GM12865 (cell line): ENCODE measurements around the gene RAP2B.
A peak's percentile ranks its signal among the peaks of the same experiment; 100 is the strongest.

Experiments used
- DNase-seq: peaks from one replicate; pipeline ENCODE4 v3.0.0; 2010; ENCODE audit warnings: low read depth
- H3K4me3 ChIP-seq: 2 replicates; pipeline ENCODE4 v1.5.1; 2011; ENCODE audit warnings: mild to moderate bottlenecking, low read depth, low read length, control low read depth
- CTCF ChIP-seq: IDR thresholded peaks from 2 replicates; pipeline ENCODE4 v1.5.1; 2011; ENCODE audit warnings: low read length, control low read depth, low read depth, inconsistent platforms; ENCODE audit not compliant: insufficient read depth; ENCODE audit errors: missing control alignments

The RAP2B gene

GRCh38 chr3:153130312-153130977 is 31.6 kb upstream of the RAP2B start:
- H3K4me3 ChIP-seq, result no peak overlapping the region
- peak; percentile 53 for DNase-seq
- no peak for TF ChIP-seq CTCF

- no peak overlapping the region for H3K4me3 ChIP-seq
- peak; percentile 37 for DNase-seq
- no peak for TF ChIP-seq CTCF
These were observed 24.4 kb upstream of the RAP2B start for GRCh38 chr3:153137626-153138025.

- peak; percentile 86 for DNase-seq
- no peak overlapping the region for H3K4me3 ChIP-seq
- no peak for TF ChIP-seq CTCF
These were observed 23.5 kb upstream of the RAP2B start for GRCh38 chr3:153138276-153139210.

DNA sequence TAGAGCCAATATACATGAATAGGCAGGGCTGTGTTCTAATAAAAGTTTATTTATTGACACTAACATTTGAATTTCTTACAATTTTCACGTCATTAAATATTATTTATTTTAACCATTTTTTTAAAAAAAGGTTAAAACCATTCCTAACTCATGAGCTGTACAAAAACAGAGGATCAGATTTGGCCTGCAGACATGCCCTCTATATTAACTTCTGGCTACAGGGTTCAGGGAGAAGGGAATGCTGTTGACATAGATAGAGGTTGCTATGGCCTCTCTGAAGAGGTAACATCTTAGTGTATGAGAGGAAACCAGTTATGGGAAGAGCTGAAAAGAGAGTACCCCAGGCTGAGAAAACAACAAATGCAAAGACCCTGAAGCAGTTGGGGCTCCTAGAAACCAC is 19.1 kb upstream of the RAP2B start:
- no peak for DNase-seq
- TF ChIP-seq CTCF, result no peak

DNA sequence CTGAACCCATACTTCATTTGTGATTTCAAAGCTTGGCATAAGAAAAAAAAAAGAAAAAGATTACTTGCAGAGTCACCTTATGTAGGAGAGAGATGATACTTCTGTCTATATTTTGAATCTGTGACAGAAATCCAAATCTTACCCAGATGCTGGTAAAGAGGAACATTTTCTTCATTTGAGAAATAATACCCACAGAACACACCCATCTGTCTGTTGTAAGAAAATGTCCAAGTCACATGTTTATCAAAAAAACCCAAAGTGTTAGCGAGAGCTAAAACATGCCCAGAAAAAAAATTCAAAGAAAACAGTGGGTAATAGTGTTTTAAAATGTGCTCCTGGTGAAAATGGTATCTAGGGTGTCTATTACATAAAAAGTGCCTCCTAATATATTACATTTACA is 18.0 kb upstream of the RAP2B start:
- no peak for DNase-seq
- TF ChIP-seq CTCF, result no peak

More for the DNA sequence above, 19.1 kb upstream of the RAP2B start:
- no peak overlapping the region for H3K4me3 ChIP-seq

DNA sequence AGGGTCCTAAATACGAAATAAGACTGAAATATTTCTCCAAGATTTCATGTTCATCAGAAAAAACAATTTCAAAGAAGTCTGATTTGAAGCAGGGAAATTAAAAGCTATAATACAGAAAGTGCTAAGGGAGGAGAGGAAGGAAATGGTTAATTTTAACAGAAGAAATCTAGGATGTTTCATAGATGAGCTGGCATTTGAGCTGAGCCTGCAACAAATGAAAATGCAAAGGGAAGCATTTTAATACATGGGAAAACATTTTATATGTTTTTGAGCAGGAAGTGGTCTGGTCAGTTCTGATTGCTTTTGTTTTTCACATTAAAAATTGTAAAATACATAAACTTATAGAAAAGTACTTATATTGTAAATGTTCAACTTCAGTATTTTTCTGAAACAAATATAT is 17.2 kb upstream of the RAP2B start:
- TF ChIP-seq CTCF, result no peak
- DNase-seq, result no peak

More for the DNA sequence above, 18.0 kb upstream of the RAP2B start:
- no peak overlapping the region for H3K4me3 ChIP-seq

More for the DNA sequence above, 17.2 kb upstream of the RAP2B start:
- no peak overlapping the region for H3K4me3 ChIP-seq
